GM10266 (cell line): ENCODE data around the gene VTCN1.

Source experiments
- DNase-seq: peaks from one replicate; pipeline ENCODE4 v3.0.0; 2012; ENCODE audit errors: extremely low spot score
- TF ChIP-seq, protein P1 (sequence below): IDR thresholded peaks from 2 replicates; pipeline ENCODE4 v1.5.1; 2012; ENCODE audit warnings: mild to moderate bottlenecking, low read depth; ENCODE audit not compliant: control insufficient read depth, insufficient read depth; ENCODE audit errors: missing control alignments

VTCN1 gene

DNA sequence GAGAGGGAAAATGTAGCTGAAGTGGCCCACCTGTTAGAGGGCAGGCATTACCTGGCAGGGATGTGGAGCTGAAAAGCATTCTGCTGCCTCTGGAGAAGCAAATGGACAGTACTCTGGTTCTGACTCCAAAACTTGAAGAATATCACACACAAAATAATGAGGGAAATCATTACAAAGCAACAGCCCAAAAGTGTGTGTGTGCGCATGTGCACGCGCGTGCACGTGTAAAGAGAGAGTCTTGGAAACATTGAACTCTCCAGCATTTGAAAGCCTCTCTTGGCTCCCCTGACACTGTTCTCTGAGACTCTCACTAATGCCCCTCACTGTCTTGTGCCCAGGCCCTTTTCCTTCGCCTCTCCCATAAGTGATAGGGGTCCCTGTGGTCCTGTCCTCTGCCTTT is 2.3 kb upstream of the VTCN1 start:
- no peak for DNase-seq
- TF ChIP-seq, protein P1, sequence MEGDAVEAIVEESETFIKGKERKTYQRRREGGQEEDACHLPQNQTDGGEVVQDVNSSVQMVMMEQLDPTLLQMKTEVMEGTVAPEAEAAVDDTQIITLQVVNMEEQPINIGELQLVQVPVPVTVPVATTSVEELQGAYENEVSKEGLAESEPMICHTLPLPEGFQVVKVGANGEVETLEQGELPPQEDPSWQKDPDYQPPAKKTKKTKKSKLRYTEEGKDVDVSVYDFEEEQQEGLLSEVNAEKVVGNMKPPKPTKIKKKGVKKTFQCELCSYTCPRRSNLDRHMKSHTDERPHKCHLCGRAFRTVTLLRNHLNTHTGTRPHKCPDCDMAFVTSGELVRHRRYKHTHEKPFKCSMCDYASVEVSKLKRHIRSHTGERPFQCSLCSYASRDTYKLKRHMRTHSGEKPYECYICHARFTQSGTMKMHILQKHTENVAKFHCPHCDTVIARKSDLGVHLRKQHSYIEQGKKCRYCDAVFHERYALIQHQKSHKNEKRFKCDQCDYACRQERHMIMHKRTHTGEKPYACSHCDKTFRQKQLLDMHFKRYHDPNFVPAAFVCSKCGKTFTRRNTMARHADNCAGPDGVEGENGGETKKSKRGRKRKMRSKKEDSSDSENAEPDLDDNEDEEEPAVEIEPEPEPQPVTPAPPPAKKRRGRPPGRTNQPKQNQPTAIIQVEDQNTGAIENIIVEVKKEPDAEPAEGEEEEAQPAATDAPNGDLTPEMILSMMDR = no peak

DNA sequence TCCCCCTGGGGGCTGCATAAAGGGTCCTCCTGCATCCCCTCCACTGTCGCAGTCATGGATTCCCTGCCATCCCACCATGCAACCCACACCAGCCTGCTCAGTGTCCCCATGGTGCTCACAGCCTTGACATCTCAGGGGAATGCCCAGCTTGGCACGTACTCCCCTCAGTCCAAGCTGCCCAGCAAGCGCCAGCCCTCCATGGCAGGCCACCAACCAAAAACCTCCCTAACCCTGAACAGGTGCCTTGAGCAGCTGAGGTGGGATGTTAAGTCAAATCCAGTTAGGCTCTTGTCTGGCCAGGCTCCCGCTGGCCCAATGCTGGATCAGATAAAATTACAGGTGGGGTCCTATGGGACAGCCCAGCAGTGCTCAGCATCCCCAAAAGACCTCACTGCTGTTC is 341 bp downstream of the VTCN1 start:
- TF ChIP-seq, protein P1 = no peak
- DNase-seq = no peak

DNA sequence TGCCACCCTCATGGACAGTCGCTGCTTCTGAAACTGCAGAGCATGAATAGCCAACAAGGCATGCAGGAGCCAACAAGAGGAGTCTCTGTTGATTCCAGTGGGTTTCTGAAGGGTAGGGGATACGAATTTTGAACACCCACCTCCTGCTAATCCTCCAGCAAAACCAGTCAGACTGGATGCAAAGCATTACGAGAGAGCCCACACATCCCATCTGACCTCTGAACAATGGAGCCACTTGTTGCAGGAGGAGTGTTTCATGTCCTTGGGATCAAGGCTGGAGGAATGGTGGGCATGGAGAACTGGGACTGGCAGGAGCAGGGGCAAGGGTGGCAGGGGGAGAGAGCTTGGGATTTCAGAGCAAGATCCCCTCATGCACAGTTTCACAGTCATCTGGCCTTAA is 1.6 kb downstream of the VTCN1 start:
- TF ChIP-seq, protein P1 = no peak
- DNase-seq = no peak

DNA sequence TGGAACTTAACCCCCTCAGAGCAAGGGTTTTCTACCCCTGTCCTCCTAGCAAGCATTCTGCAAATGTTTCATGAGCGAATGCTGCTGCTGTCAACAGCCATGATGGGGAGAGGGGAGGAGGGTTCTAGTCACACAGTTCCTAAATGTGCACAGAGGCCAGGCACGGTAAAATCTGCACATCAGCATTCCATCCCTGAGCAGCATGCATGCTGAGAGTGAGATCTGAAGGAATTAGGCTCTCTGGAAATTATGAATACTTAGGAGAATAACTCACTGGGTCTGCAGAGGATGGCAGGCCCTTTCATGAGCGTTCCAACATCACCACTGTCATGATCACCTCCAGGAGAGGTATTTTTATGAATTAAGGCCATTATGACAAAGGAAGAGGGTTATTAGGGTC is 2.1 kb downstream of the VTCN1 start:
- TF ChIP-seq, protein P1 = no peak
- no peak for DNase-seq

DNA sequence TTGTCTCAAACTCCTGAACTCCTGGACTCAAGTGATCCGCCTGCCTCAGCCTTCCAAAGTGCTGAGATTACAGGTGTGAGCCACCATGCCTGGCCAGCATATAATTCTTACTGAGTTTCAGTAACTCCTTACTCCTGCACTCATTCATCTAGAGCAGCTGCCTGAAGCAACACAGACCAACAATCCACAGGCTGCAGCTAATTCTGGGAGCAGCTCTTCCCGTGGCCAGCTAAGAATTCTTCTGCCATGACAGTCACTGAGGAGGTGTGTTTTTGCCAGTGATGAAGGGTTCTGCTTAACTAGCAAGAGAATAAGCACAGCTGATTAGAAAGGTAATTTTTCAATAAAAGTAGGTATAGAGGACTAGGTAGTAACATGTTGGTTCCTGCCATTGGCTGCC is 5.4 kb downstream of the VTCN1 start:
- TF ChIP-seq, protein P1 = no peak

DNA sequence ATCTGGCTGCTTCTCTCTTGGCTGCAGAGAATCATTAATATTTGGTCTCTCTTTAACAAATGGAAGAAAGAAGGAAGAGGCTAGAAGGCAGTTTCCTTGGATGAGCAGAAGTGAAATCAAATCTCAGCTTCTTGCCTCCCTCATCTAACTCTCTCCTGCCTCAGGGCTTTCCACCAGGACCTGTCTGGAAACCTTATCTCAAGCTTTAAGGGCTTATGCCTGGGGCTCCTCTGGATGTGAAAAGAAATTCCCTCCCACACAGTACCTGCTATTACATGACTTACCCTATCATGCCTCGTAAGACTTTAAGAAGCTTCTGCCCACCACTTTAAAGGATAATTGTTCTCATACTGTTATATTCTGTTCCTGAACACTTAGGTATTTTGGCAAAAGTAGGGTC is 8.9 kb downstream of the VTCN1 start:
- DNase-seq = no peak
- TF ChIP-seq, protein P1 = no peak

More for the DNA sequence above, 5.4 kb downstream of the VTCN1 start:
- DNase-seq = no peak

DNA sequence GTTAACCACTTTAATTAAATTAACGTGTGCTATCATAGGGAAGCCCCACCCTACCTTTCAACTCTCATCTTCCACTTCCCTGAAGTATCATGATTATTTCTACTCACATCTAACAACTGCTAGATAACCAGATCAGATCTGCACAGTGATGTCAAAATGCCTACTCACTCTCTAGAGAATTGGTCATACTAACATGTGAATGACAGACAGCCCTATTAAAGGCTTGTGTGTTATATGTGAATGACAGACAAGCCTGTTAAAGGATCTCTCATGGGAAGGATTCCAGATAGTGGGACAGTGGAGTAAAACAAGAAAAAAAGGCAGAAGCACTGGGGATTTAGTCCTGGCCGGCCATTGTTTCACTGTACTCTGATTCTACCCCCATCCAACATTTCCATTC is 12.6 kb downstream of the VTCN1 start:
- TF ChIP-seq, protein P1 = no peak
- no peak for DNase-seq
